SK-N-SH (cell line): ENCODE measurements around the gene P2RY14. TPM values are rescaled to one million over a fixed set of nuclear protein-coding genes. Genes with fewer than 3 reads are reported as not detected.

ENCODE experiments used
- CTCF ChIA-PET: fragments of 300-600, 350-600 bp; formaldehyde crosslinking; extraction: SDS; loops from one replicate; lab custom pipeline; 2021; lab: Yijun Ruan, JAX
- POLR2A ChIA-PET: fragments of 350-600 bp; sonication (Branson Sonifier 250); formaldehyde crosslinking; extraction: SDS; loops from one replicate; lab custom pipeline; 2020; ENCODE audit warnings: antibody characterized with exemption, inconsistent platforms; lab: Yijun Ruan, JAX
- DNase-seq: peaks from one replicate; pipeline ENCODE4 v3.0.0; 2012
- H2AFZ ChIP-seq: fragments of 200-600 bp; sonication (generic); 2 replicates; pipeline ENCODE4 v1.8.1; 2016; ENCODE audit warnings: antibody characterized with exemption, mild to moderate bottlenecking, low read depth
- H3F3A ChIP-seq: fragments of 200-600 bp; sonication (generic); replicated peaks from 2 replicates; pipeline ENCODE3; 2016; ENCODE audit warnings: antibody characterized with exemption, mild to moderate bottlenecking; ENCODE audit not compliant: insufficient read depth
- H3K27ac ChIP-seq, 2 experiments: fragments of 200-500 bp in 1 of 2; fragments of 200-600 bp in 1 of 2; sonication (Bioruptor generic) in 1 of 2; sonication (generic), shearing (Covaris generic) in 1 of 2; 2 replicates each; pipeline versions ENCODE4 v1.5.1 to v1.6.1; 2014 to 2016; ENCODE audit warnings: low read depth in 2 of 2, inconsistent platforms in 1 of 2, low read length in 1 of 2, mild to moderate bottlenecking in 1 of 2, mixed read lengths in 1 of 2
- H3K27me3 ChIP-seq: fragments of 200-600 bp; sonication (generic), shearing (Covaris generic); 2 replicates; pipeline ENCODE4 v1.6.1; 2016; ENCODE audit warnings: mixed run types; ENCODE audit not compliant: insufficient read depth
- H3K36me3 ChIP-seq, 2 experiments: fragments of 200-500 bp in 1 of 2; fragments of 200-600 bp in 1 of 2; sonication (Bioruptor generic) in 1 of 2; sonication (generic) in 1 of 2; replicated peaks in 1 of 2; 2 replicates each; pipeline versions ENCODE3 to v1.5.1; 2014 to 2016; ENCODE audit warnings: low read length in 1 of 2, mild to moderate bottlenecking in 1 of 2; ENCODE audit not compliant: insufficient read depth in 2 of 2, control insufficient read depth in 1 of 2
- H3K4me1 ChIP-seq, 2 experiments: fragments of 200-500 bp in 1 of 2; fragments of 200-600 bp in 1 of 2; sonication (Bioruptor generic) in 1 of 2; sonication (generic), shearing (Covaris generic) in 1 of 2; 2 replicates each; pipeline versions ENCODE4 v1.5.1 to v1.6.1; 2014 to 2016; ENCODE audit warnings: low read depth in 1 of 2, low read length in 1 of 2, mixed run types in 1 of 2; ENCODE audit not compliant: insufficient read depth in 2 of 2, control insufficient read depth in 1 of 2
- H3K4me2 ChIP-seq: fragments of 200-600 bp; sonication (generic), shearing (Covaris generic); 2 replicates; pipeline ENCODE4 v1.6.1; 2017; ENCODE audit warnings: mixed run types
- H3K4me3 ChIP-seq, 2 experiments: fragments of 200-500 bp in 1 of 2; fragments of 200-600 bp in 1 of 2; sonication (Bioruptor generic) in 1 of 2; sonication (generic), shearing (Covaris generic) in 1 of 2; 2 replicates each; pipeline versions ENCODE4 v1.5.1 to v1.8.1; 2014 to 2016; ENCODE audit warnings: low read depth in 2 of 2, inconsistent platforms in 1 of 2, low read length in 1 of 2, mild to moderate bottlenecking in 1 of 2, mixed read lengths in 1 of 2, moderate library complexity in 1 of 2
- H3K79me2 ChIP-seq: fragments of 200-600 bp; sonication (generic); 2 replicates; pipeline ENCODE4 v1.8.1; 2017; ENCODE audit warnings: mild to moderate bottlenecking; ENCODE audit not compliant: insufficient read depth
- H3K9ac ChIP-seq: fragments of 200-600 bp; sonication (generic); 2 replicates; pipeline ENCODE4 v1.6.1; 2017; ENCODE audit warnings: mixed run types
- H3K9me2 ChIP-seq: fragments of 200-600 bp; sonication (generic); 2 replicates; pipeline ENCODE4 v1.6.1; 2017; ENCODE audit warnings: mixed run types
- H3K9me3 ChIP-seq: fragments of 200-600 bp; sonication (generic); 2 replicates; pipeline ENCODE4 v1.6.1; 2017; ENCODE audit warnings: mixed run types, mild to moderate bottlenecking, moderate library complexity
- H4K20me1 ChIP-seq: fragments of 200-600 bp; sonication (generic); 2 replicates; pipeline ENCODE4 v1.6.1; 2017; ENCODE audit warnings: mild to moderate bottlenecking, mixed run types; ENCODE audit not compliant: insufficient read depth
- CHD2 ChIP-seq: fragments of 150-350 bp; IDR thresholded peaks from 2 replicates; pipeline ENCODE4 v1.6.1; 2018; ENCODE audit warnings: low read length; ENCODE audit not compliant: partially characterized antibody
- CTCF ChIP-seq: fragments of 200-600 bp; sonication (generic); IDR thresholded peaks from 2 replicates; pipeline ENCODE4 v1.6.1; 2017; ENCODE audit warnings: antibody characterized with exemption, mild to moderate bottlenecking, moderate library complexity
- EP300 ChIP-seq, 2 experiments: IDR thresholded peaks; 2 replicates each; pipeline versions ENCODE4 v1.4.0 to v1.6.1; 2012; ENCODE audit warnings: borderline replicate concordance in 1 of 2, low read depth in 1 of 2, low read length in 1 of 2
- FOSL2 ChIP-seq: IDR thresholded peaks from 2 replicates; pipeline ENCODE4 v1.4.0; 2012; ENCODE audit warnings: low read depth, mild to moderate bottlenecking, moderate library complexity, borderline replicate concordance
- FOXM1 ChIP-seq: IDR thresholded peaks from 2 replicates; pipeline ENCODE4 v1.4.0; 2012; ENCODE audit warnings: low read depth, mild to moderate bottlenecking
- IRF3 ChIP-seq: fragments of 150-350 bp; IDR thresholded peaks from 2 replicates; pipeline ENCODE4 v1.6.1; 2016; ENCODE audit warnings: mild to moderate bottlenecking, low read depth, low read length
- MEF2A ChIP-seq: IDR thresholded peaks from 2 replicates; pipeline ENCODE4 v1.4.0; 2012; ENCODE audit warnings: low read depth, borderline replicate concordance
- REST ChIP-seq: IDR thresholded peaks from 2 replicates; pipeline ENCODE4 v1.6.1; 2012; ENCODE audit warnings: mild to moderate bottlenecking, low read depth, low read length, moderate library complexity
- RXRA ChIP-seq: IDR thresholded peaks from 2 replicates; pipeline ENCODE4 v1.4.0; 2012; ENCODE audit warnings: low read depth, mild to moderate bottlenecking, borderline replicate concordance
- SIN3A ChIP-seq: IDR thresholded peaks from 2 replicates; pipeline ENCODE4 v1.6.1; 2012; ENCODE audit warnings: low read depth, mild to moderate bottlenecking, low read length, moderate library complexity, borderline replicate concordance
- TAF1 ChIP-seq: IDR thresholded peaks from 2 replicates; pipeline ENCODE4 v1.6.1; 2012; ENCODE audit warnings: low read depth, mild to moderate bottlenecking, low read length, moderate library complexity, borderline replicate concordance
- TCF12 ChIP-seq: IDR thresholded peaks from 2 replicates; pipeline ENCODE4 v1.4.0; 2012
- TEAD4 ChIP-seq: IDR thresholded peaks from 2 replicates; pipeline ENCODE4 v1.4.0; 2012; ENCODE audit warnings: mild to moderate bottlenecking, borderline replicate concordance; ENCODE audit not compliant: insufficient read depth
- USF2 ChIP-seq: fragments of 150-350 bp; IDR thresholded peaks from 2 replicates; pipeline ENCODE4 v1.6.1; 2017; ENCODE audit warnings: antibody characterized with exemption, low read length, low read depth, borderline replicate concordance
- YY1 ChIP-seq: IDR thresholded peaks from 2 replicates; pipeline ENCODE4 v1.4.0; 2012; ENCODE audit warnings: low read depth, mild to moderate bottlenecking
- WGBS: methylation state at CpG from one replicate; pipeline ENCODE4 v1.1.6; 2017; ENCODE audit warnings: low lambda C conversion rate; 5-methylcytosine and 5-hydroxymethylcytosine counted together
- polyA plus RNA-seq, 3 experiments: library from polyadenylated mRNA; depleted of rRNA; stranded (reverse); fragments of >200 nt; gene quantifications; 2 replicates each; pipeline ENCODE4 v1.2.3, GENCODE V29; 2012

The P2RY14 gene
- polyA plus RNA-seq, 1 of the 3 experiments (the other 2 are of a cell fraction) = not detected

- no peaks in the 10 kb centered on the region for H3K36me3 ChIP-seq
- no peak overlapping the region for H2AFZ ChIP-seq
- H3K4me3 ChIP-seq = no peak overlapping the region
- no peaks in the 10 kb centered on the region for H3K9me3 ChIP-seq
- ChIA-PET POLR2A (no interaction called here), CTCF (interaction anchor here (0.8 to 9.0 kb wide), 3 partner anchors 20 to 107 kb away, joined by 3 to 106 read pairs (median 63); no protein-coding TSS in a partner anchor)
- H3K4me2 ChIP-seq = no peak overlapping the region
- H3K9me2 ChIP-seq = no peaks in the 10 kb centered on the region
- TF ChIP-seq CTCF (no peak), FOXM1 (no peak), TAF1 (no peak), YY1 (no peak), EP300 (IDR thresholded peaks at IDR 0.05; ENCODE audit: borderline replicate concordance in 1 of 2, low read depth in 1 of 2, low read length in 1 of 2) (no peak), CHD2 (no peak), USF2 (no peak), TEAD4 (no peak), REST (no peak), FOSL2 (no peak), SIN3A (no peak), IRF3 (no peak), TCF12 (no peak), MEF2A (no peak), RXRA (no peak)
- H3F3A ChIP-seq = no peaks in the 10 kb centered on the region
- 41% methylated on average over 2 of the region's 2 CpGs for WGBS
- H3K27me3 ChIP-seq = no peaks in the 10 kb centered on the region
- no peaks in the 10 kb centered on the region for H3K79me2 ChIP-seq
- no peak overlapping the region for H3K27ac ChIP-seq
- no peak overlapping the region for H3K9ac ChIP-seq
- H3K4me1 ChIP-seq = no peaks in the 10 kb centered on the region
- DNase-seq = no peak
- H4K20me1 ChIP-seq = no peaks in the 10 kb centered on the region
Measured at GRCh38 chr3:151276038-151276686, 2.2 kb downstream of the P2RY14 start.
